CD4-positive, alpha-beta T cell treated with Interleukin-17A for 1 hour (primary cell): ENCODE results near the gene SETMAR.
"Not testable (repeated sequence)": the region's sequence is repeated elsewhere in the genome, so short reads cannot be mapped to it uniquely, and the experiment has no call there.

ENCODE experiments used
- DNase-seq: peaks from one replicate; pipeline ENCODE4 v3.0.0-alpha.2; 2020

Gene SETMAR

GRCh38 chr3:4303187-4304123 is at the start of gene SETMAR:
Gene SETMAR (plus strand): TSS chr3:4303369. CDS start chr3:4303371, 2 bp downstream.
- peak; percentile 85 for DNase-seq

GRCh38 chr3:4261406-4261805 is 41.8 kb upstream of the SETMAR start:
- DNase-seq = no peak

- no peak for DNase-seq
Measured at GRCh38 chr3:4264040-4264439, 39.1 kb upstream of the SETMAR start.

- DNase-seq = peak; percentile 8
Measured at GRCh38 chr3:4270720-4271119, 32.4 kb upstream of the SETMAR start.

GRCh38 chr3:4271834-4272233 is 31.3 kb upstream of the SETMAR start:
- DNase-seq = peak; percentile 5

- DNase-seq = no peak
Measured at GRCh38 chr3:4279516-4280105, 23.6 kb upstream of the SETMAR start.

GRCh38 chr3:4281991-4282390 is 21.2 kb upstream of the SETMAR start:
- DNase-seq = no peak

GRCh38 chr3:4284865-4285264 is 18.3 kb upstream of the SETMAR start:
- DNase-seq = no peak

GRCh38 chr3:4289044-4289443 is 14.1 kb upstream of the SETMAR start:
- DNase-seq = no peak

GRCh38 chr3:4290272-4290893 is 12.8 kb upstream of the SETMAR start:
- DNase-seq = peak; percentile 59

- DNase-seq = no peak
Measured at GRCh38 chr3:4292301-4292700, 10.9 kb upstream of the SETMAR start.

- no peak for DNase-seq
Measured at GRCh38 chr3:4294616-4295327, 8.4 kb upstream of the SETMAR start.

- DNase-seq = not testable (repeated sequence)
Measured at GRCh38 chr3:4296454-4296853, 6.7 kb upstream of the SETMAR start.

GRCh38 chr3:4297486-4297885 is 5.7 kb upstream of the SETMAR start:
- DNase-seq = no peak

- no peak for DNase-seq
Measured at GRCh38 chr3:4302747-4303146, 422 bp upstream of the SETMAR start.

GRCh38 chr3:4305210-4305609 is 2.0 kb downstream of the SETMAR start:
- DNase-seq = not testable (repeated sequence)

GRCh38 chr3:4306091-4306490 is 2.9 kb downstream of the SETMAR start:
- no peak for DNase-seq

GRCh38 chr3:4306860-4307259 is 3.7 kb downstream of the SETMAR start:
- no peak for DNase-seq

GRCh38 chr3:4309491-4310128 is 6.4 kb downstream of the SETMAR start:
- no peak for DNase-seq

- no peak for DNase-seq
Measured at GRCh38 chr3:4310971-4311370, 7.8 kb downstream of the SETMAR start.

- DNase-seq = no peak
Measured at GRCh38 chr3:4311496-4311895, 8.3 kb downstream of the SETMAR start.

- no peak for DNase-seq
Measured at GRCh38 chr3:4313606-4314293, 10.6 kb downstream of the SETMAR start.
